ENCODE measurements around the gene MACROD1. TPM values are rescaled to one million over a fixed set of nuclear protein-coding genes. Genes with fewer than 3 reads are reported as not detected.

Gene MACROD1
- total RNA-seq, 4 donors from 2014 or later: 10.4 to 31.5 (median 19.5) TPM

- WGBS, 2 donors: 52 to 55% methylated on average over 6 to 8 of the region's 11 CpGs
- DNase-seq: no peak
These were observed 75.0 kb downstream of the MACROD1 start for GRCh38 chr11:64090806-64091516.

GRCh38 chr11:64089915-64090805 is 75.8 kb downstream of the MACROD1 start:
- intact Hi-C loops (cut with DNase I): no loop called here
- Histone ChIP-seq H3K4me3 (no peak overlapping the region), H3K27me3 (no peaks in the 10 kb centered on the region), H3K9me3 (no peaks in the 10 kb centered on the region), H3K27ac (no peak overlapping the region), H3K4me1 (peaks cover 0 to 43% (median 0%) of the 10 kb centered on the region in 3 donors), H3K36me3 (no peaks in the 10 kb centered on the region)
- no peak for DNase-seq
- TF ChIP-seq POLR2A (IDR thresholded peaks at IDR 0.05) (no peak), CTCF (IDR thresholded peaks at IDR 0.05) (no peak)
- 81 to 89% methylated on average over 16 to 17 of the region's 28 CpGs for WGBS, 2 donors

More at GRCh38 chr11:64090806-64091516, 75.0 kb downstream of the MACROD1 start:
- TF ChIP-seq CTCF (IDR thresholded peaks at IDR 0.05): no peak
- no peak for TF ChIP-seq POLR2A (IDR thresholded peaks at IDR 0.05)
- Histone ChIP-seq H3K36me3 (no peaks in the 10 kb centered on the region), H3K4me1 (peaks cover 0 to 51% (median 3%) of the 10 kb centered on the region in 3 donors), H3K9me3 (no peaks in the 10 kb centered on the region), H3K27ac (no peak overlapping the region), H3K27me3 (no peaks in the 10 kb centered on the region), H3K4me3 (no peak overlapping the region)
- intact Hi-C loops (cut with DNase I): no loop called here

DNA sequence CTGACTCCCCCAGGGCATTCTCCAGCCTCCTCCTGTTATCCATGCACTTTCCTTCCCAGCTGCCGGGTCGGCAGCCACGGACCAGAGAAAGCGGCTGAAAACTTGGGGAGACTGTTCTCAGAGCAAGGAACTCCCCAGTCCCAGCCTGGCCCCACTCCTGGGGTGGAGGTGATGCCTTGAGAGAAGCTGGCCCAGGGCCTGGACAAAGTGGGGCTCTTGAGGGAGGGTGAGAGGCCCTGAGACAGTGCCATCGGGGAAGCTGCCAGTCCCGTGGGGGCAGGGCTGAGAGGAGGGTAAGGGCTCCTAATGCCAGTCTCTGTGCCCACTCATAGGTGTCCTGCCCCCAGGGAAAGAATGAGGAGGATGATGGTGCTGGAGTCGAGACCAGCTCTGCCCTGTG is 76.4 kb downstream of the MACROD1 start:
- intact Hi-C loops (cut with DNase I): no loop called here

DNA sequence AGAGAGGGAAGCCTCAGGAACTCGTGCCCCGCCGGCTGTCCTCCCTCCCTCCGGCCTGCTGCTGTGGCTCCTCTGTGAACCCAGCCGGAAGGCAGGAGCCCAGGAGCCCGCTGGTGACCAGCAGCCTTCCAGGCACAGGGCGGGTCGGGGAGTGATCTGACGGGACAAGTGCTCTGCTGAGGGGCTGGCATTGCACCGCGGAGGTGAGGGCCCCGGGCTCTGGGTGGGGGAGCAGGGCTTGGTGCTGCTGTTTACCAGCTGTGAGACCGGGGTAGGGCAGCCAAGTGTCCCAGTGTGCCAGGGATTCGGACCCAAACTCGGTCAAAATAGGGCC is 76.9 kb downstream of the MACROD1 start:
- no peak overlapping the region for H3K27ac ChIP-seq
- H3K9me3 ChIP-seq: no peaks in the 10 kb centered on the region
- no peaks in the 10 kb centered on the region for H3K27me3 ChIP-seq
- H3K4me3 ChIP-seq: no peak overlapping the region
- H3K4me1 ChIP-seq: peaks cover 0 to 32% (median 0%) of the 10 kb centered on the region in 3 donors
- 0 to 20% methylated on average over 1 to 3 of the region's 15 CpGs for WGBS, 2 donors
- TF ChIP-seq POLR2A (IDR thresholded peaks at IDR 0.05) (no peak), CTCF (IDR thresholded peaks at IDR 0.05) (no peak)
- H3K36me3 ChIP-seq: no peaks in the 10 kb centered on the region
- no peak for DNase-seq
- intact Hi-C loops (cut with DNase I): no loop called here

More for the DNA sequence above, 76.4 kb downstream of the MACROD1 start:
- Histone ChIP-seq H3K9me3 (no peaks in the 10 kb centered on the region), H3K36me3 (no peaks in the 10 kb centered on the region), H3K4me3 (no peak overlapping the region), H3K27ac (no peak overlapping the region), H3K27me3 (no peaks in the 10 kb centered on the region), H3K4me1 (peaks cover 0 to 37% (median 0%) of the 10 kb centered on the region in 3 donors)
- no peak for DNase-seq
- WGBS, 2 donors: 43 to 45% methylated on average over 1 to 2 of the region's 7 CpGs
- TF ChIP-seq POLR2A (IDR thresholded peaks at IDR 0.05) (no peak), CTCF (IDR thresholded peaks at IDR 0.05) (no peak)
